Peyer's patch (tissue), 4 donors: ENCODE data around the gene GLIS1.

Experiments
- POLR2A ChIP-seq, 2 donors: fragments of 450-650 bp; IDR thresholded peaks; one replicate each; pipeline ENCODE4 v1.5.1; 2017; ENCODE audit warnings: antibody characterized with exemption in 2 of 2, mild to moderate bottlenecking in 2 of 2, moderate library complexity in 2 of 2
- TF ChIP-seq, protein P1 (sequence below), 6 experiments: fragments of 450-650 bp in 4 of 6; fragments of 200-600 bp in 2 of 6; sonication (generic) in 1 of 6; IDR thresholded peaks; one replicate each; pipeline ENCODE4 v1.5.1; 2017 to 2019; ENCODE audit warnings: antibody characterized with exemption in 6 of 6, mild to moderate bottlenecking in 3 of 6, moderate library complexity in 1 of 6

DNA sequence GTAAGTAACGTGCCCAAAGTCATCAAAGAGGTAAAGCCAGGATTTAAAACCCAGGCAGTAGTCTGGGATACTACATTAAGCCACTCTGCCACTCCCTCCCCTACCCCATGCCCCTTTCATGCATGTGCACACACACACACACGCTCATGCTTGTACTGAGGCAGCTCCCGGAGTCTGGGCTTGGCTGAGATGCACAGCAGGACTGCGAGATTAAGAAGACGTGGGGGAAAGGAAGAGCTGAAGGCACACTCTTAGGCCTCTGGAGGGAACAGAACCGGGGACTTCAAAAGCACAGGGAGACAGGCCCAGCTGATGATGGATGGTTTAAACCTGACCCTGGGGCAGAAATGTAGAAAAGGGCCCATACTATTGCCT is 98.3 kb downstream of the GLIS1 start:
- TF ChIP-seq, protein P1, sequence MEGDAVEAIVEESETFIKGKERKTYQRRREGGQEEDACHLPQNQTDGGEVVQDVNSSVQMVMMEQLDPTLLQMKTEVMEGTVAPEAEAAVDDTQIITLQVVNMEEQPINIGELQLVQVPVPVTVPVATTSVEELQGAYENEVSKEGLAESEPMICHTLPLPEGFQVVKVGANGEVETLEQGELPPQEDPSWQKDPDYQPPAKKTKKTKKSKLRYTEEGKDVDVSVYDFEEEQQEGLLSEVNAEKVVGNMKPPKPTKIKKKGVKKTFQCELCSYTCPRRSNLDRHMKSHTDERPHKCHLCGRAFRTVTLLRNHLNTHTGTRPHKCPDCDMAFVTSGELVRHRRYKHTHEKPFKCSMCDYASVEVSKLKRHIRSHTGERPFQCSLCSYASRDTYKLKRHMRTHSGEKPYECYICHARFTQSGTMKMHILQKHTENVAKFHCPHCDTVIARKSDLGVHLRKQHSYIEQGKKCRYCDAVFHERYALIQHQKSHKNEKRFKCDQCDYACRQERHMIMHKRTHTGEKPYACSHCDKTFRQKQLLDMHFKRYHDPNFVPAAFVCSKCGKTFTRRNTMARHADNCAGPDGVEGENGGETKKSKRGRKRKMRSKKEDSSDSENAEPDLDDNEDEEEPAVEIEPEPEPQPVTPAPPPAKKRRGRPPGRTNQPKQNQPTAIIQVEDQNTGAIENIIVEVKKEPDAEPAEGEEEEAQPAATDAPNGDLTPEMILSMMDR (IDR thresholded peaks at IDR 0.05), result no peak
- no peak for TF ChIP-seq POLR2A (IDR thresholded peaks at IDR 0.05)
